OCI-LY1 (cell line): ENCODE measurements around the gene DPP9.

Source experiments
- CTCF ChIP-seq: fragments of 200-600 bp; sonication (generic), shearing (Covaris generic); IDR thresholded peaks from 2 replicates; pipeline ENCODE4 v1.5.1; 2017; ENCODE audit warnings: mild to moderate bottlenecking, antibody characterized with exemption, low read length, moderate library complexity, mixed read lengths
- EZH2 ChIP-seq: fragments of 200-600 bp; sonication (generic), shearing (Covaris generic); IDR thresholded peaks from 2 replicates; pipeline ENCODE4 v1.8.0; 2017; ENCODE audit warnings: borderline replicate concordance, mixed run types, mild to moderate bottlenecking, antibody characterized with exemption, low read length, moderate library complexity, mixed read lengths

- no peak for TF ChIP-seq CTCF
- TF ChIP-seq EZH2, result no peak
These were observed 30.6 kb upstream of the DPP9 start for GRCh38 chr19:4754248-4754647.
